Nephron progenitor cell (in vitro differentiated cells): ENCODE data around the gene PRDX5.

Source experiments
- DNase-seq: peaks from one replicate; pipeline ENCODE4 v3.0.0; 2021
- H3K27ac Mint-ChIP-seq: 2 replicates; pipeline ENCODE4 v1.8.0; 2021; ENCODE audit warnings: mild to moderate bottlenecking, moderate library complexity, mixed read lengths
- H3K27me3 Mint-ChIP-seq: 2 replicates; pipeline ENCODE4 v1.8.0; 2021; ENCODE audit warnings: mild to moderate bottlenecking, low read depth, mixed read lengths; ENCODE audit not compliant: poor library complexity
- H3K36me3 Mint-ChIP-seq: 2 replicates; pipeline ENCODE4 v1.8.0; 2021; ENCODE audit warnings: low read depth, mixed read lengths
- H3K4me1 Mint-ChIP-seq: 2 replicates; pipeline ENCODE4 v1.8.0; 2021; ENCODE audit warnings: mixed read lengths
- H3K4me3 Mint-ChIP-seq: 2 replicates; pipeline ENCODE4 v1.8.0; 2021; ENCODE audit warnings: mild to moderate bottlenecking, moderate library complexity, mixed read lengths
- H3K9me3 Mint-ChIP-seq: 2 replicates; pipeline ENCODE4 v1.8.0; 2021; ENCODE audit warnings: mild to moderate bottlenecking, moderate library complexity, mixed read lengths
- TF ChIP-seq, protein P1 (sequence below): fragments of 200-600 bp; sonication (generic); IDR thresholded peaks from 2 replicates; pipeline ENCODE4 v1.5.0; 2021; ENCODE audit warnings: antibody characterized with exemption

PRDX5 gene

GRCh38 chr11:64289002-64289564 lies 28.8 kb upstream of the PRDX5 start:
- peaks cover 50% of the 10 kb centered on the region for H3K27me3 Mint-ChIP-seq
- peaks cover 14% of the 10 kb centered on the region for H3K4me1 Mint-ChIP-seq

DNA sequence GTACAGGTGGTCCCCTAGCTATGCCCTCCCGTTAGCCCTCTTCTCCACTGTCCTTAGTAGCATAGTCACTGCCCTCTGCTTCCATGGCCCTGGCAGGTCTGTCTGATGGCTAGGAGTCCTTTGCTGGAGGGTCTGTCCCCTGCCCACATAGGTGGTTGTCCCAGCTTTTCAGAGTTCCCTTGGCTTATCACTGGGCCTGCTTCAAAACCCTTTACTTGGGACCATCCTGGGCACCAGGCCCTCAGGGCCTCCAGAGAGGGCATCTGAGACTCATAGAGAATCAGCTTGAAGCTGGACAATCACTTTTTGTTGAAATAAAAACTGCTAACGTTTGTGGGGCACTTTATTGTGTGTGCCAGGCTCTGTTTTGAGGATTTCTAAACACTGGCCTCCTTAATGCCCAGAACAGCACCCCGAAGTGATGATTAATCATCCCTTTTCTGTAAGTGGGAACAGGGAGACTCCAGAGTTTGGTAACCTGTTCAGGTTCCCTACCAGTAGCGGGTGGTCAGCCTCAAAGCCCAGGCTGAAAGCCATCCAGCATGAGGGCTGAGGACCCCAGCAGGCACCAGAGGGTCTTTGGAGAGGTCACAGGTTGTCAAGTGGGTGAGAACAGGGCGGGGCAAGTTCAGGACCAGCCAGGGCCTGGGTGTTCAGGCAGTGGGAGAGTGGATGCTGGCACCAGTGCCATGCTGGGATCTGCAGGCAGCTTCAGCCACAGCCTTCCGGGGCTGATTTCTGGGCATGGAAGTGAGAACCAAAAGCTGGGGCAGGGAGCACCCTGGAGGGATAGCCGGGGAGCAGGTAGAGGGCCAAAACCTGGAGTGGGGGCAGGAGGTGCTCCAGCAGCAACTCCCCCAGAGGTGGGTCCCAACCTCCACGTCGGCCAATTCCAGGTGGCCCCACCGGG lies 27.3 kb upstream of the PRDX5 start:
- H3K27ac Mint-ChIP-seq: no peak overlapping the region
- no peak for DNase-seq
- no peaks in the 10 kb centered on the region for H3K9me3 Mint-ChIP-seq
- TF ChIP-seq, protein P1, sequence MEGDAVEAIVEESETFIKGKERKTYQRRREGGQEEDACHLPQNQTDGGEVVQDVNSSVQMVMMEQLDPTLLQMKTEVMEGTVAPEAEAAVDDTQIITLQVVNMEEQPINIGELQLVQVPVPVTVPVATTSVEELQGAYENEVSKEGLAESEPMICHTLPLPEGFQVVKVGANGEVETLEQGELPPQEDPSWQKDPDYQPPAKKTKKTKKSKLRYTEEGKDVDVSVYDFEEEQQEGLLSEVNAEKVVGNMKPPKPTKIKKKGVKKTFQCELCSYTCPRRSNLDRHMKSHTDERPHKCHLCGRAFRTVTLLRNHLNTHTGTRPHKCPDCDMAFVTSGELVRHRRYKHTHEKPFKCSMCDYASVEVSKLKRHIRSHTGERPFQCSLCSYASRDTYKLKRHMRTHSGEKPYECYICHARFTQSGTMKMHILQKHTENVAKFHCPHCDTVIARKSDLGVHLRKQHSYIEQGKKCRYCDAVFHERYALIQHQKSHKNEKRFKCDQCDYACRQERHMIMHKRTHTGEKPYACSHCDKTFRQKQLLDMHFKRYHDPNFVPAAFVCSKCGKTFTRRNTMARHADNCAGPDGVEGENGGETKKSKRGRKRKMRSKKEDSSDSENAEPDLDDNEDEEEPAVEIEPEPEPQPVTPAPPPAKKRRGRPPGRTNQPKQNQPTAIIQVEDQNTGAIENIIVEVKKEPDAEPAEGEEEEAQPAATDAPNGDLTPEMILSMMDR: no peak
- peaks cover 14% of the 10 kb centered on the region for H3K4me1 Mint-ChIP-seq
- H3K4me3 Mint-ChIP-seq: peak overlapping the region; percentile 71
- H3K36me3 Mint-ChIP-seq: no peaks in the 10 kb centered on the region
- peaks cover 65% of the 10 kb centered on the region for H3K27me3 Mint-ChIP-seq

More at GRCh38 chr11:64289002-64289564, 28.8 kb upstream of the PRDX5 start:
- no peak overlapping the region for H3K27ac Mint-ChIP-seq
- no peaks in the 10 kb centered on the region for H3K36me3 Mint-ChIP-seq
- TF ChIP-seq, protein P1: no peak
- DNase-seq: no peak
- no peak overlapping the region for H3K4me3 Mint-ChIP-seq
- no peaks in the 10 kb centered on the region for H3K9me3 Mint-ChIP-seq

DNA sequence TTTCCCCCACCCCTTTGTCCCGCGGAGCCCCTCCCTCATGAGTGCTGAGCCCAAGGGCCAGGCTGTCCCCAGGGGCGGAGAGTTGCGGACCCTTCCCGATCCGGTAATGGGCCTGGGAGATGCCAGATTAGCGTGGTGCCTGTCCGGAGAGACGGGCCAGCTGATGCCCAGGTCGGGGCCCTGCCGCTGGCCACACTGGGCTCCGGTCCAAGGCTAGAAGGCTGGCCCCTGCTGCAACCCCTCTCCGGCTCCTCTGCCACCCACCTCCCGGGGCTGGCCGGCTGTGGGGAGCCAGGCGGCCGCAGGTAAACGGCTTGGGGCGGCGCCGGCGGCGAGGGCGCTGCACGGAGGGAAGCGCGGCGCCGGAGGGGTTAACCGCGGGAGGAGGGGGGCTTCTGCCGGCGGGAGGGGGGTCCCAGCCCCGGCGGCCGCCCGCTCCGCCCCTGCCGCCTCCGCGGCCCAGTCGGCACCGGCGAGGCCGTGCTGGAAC lies 26.6 kb upstream of the PRDX5 start, which contains the start of gene KCNK4:
Gene KCNK4 (plus strand): TSS at position 41 of the 490 bp plus-strand sequence. CDS start 1,717 bp downstream, outside the sequence.
- H3K36me3 Mint-ChIP-seq: no peaks in the 10 kb centered on the region
- TF ChIP-seq, protein P1: no peak
- peak within 1 kb of the TSS; percentile 71 for H3K4me3 Mint-ChIP-seq
- H3K9me3 Mint-ChIP-seq: no peaks in the 10 kb centered on the region
- DNase-seq: no peak
- peaks cover 72% of the 10 kb centered on the region for H3K27me3 Mint-ChIP-seq
- H3K27ac Mint-ChIP-seq: no peak within 1 kb of the TSS
- peaks cover 12% of the 10 kb centered on the region for H3K4me1 Mint-ChIP-seq

- Mint-ChIP-seq H3K27me3 (peaks cover 76% of the 10 kb centered on the region), H3K27ac (no peak overlapping the region), H3K36me3 (no peaks in the 10 kb centered on the region), H3K4me1 (peaks cover 6% of the 10 kb centered on the region), H3K9me3 (no peaks in the 10 kb centered on the region), H3K4me3 (no peak overlapping the region)
- TF ChIP-seq, protein P1: no peak
- DNase-seq: peak; percentile 36
Observed at GRCh38 chr11:64291752-64292459, 26.0 kb upstream of the PRDX5 start.

- Mint-ChIP-seq H3K4me1 (peaks cover 9% of the 10 kb centered on the region), H3K9me3 (no peaks in the 10 kb centered on the region), H3K4me3 (peak overlapping the region; percentile 66), H3K27me3 (peaks cover 83% of the 10 kb centered on the region), H3K36me3 (no peaks in the 10 kb centered on the region), H3K27ac (no peak overlapping the region)
- TF ChIP-seq, protein P1: no peak
- DNase-seq: peak; percentile 42
Observed at GRCh38 chr11:64292460-64293254, 25.3 kb upstream of the PRDX5 start.
